ENCODE results near the gene SESN2. TPM values are rescaled to one million over a fixed set of nuclear protein-coding genes. Genes with fewer than 3 reads are reported as not detected.

SESN2 gene
- total and polyA plus RNA-seq, 2 experiments from 2014 or later = 40.2 to 50.7 TPM

DNA sequence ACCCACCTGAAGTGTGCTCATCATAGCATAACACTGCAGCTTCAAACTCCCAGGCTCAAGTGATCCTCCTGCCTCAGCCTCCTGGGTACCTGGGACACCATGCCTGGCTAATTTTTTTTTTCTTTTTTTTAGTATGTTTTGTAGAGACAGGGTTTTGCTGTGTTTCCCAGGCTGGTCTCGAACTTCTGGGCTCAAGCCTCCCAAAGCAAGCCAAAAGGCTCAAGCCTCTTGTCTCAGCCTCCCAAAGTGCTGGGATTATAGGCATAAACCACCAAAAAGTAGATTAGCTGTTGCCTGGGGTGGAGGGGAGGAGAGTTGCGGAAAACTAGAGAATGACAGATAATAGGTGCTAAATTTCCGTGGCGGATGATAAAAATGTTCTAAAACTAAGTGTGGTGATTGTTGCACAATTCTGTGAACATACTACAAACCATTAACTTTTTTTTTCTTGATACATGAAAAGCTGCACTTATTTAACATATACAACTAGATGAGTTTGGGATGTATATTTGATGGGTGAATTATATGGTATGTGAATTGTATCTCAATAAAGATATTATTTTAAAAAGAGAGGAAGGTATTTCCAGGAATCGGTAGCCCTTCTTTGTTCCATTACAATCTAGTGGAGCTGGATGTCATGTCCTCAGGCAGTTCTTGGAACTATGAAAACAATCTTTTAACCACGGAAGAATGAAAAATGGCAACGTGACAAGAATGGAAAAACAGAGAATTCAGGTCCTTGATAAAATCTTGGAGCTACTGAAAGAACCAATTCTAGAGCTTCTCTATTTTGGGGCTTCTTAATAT is 42.3 kb downstream of the SESN2 start:
- Histone ChIP-seq H3K27ac (no peak overlapping the region), H3K36me3 (replicated peaks; ENCODE audit: insufficient read depth, low read depth) (no peaks in the 10 kb centered on the region), H4K20me1 (ENCODE audit: insufficient read depth, poor library complexity, severe bottlenecking) (no peaks in the 10 kb centered on the region), H3K79me2 (no peaks in the 10 kb centered on the region), H3K4me1 (ENCODE audit: insufficient read depth) (peaks cover 9% of the 10 kb centered on the region), H3K4me2 (no peak overlapping the region), H2AFZ (no peak overlapping the region), H3K9me3 (ENCODE audit: low read depth) (no peaks in the 10 kb centered on the region), H3K9me2 (replicated peaks; ENCODE audit: insufficient read depth) (no peaks in the 10 kb centered on the region), H3K27me3 (no peaks in the 10 kb centered on the region), H3K4me3 (no peak overlapping the region)
- no peak for DNase-seq (ENCODE audit: low spot score)
- TF ChIP-seq CTCF (IDR thresholded peaks at IDR 0.05; ENCODE audit: poor library complexity) (no peak), EZH2phosphoT487 (IDR thresholded peaks at IDR 0.05; ENCODE audit: low read depth, severe bottlenecking, unreplicated experiment) (no peak), EZH2 (IDR thresholded peaks at IDR 0.05; ENCODE audit: borderline replicate concordance) (no peak)
- WGBS (ENCODE audit: low lambda C conversion rate, missing lambda C conversion rate) = 74% methylated on average over 7 of the region's 7 CpGs

DNA sequence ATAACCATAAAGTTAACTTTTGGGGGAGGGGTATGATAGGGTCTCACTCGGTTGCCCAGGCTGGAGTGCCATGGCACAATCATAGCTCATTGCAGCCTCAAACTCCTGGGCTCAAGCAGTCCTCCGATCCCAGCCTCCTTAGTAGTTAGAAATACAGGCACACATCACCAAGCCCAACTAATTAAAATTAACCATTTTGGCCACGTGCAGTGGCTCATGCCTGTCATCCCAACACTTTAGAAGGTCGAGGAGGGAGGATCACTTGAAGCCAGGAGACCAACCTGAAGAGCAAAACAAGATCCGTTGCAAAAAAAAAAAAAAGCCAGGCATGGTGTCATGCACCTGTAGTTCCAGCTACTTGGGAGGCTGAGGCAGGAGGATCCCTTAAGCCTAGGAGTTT is 42.9 kb downstream of the SESN2 start:
- no peaks in the 10 kb centered on the region for H3K36me3 ChIP-seq (replicated peaks; ENCODE audit: insufficient read depth, low read depth)

DNA sequence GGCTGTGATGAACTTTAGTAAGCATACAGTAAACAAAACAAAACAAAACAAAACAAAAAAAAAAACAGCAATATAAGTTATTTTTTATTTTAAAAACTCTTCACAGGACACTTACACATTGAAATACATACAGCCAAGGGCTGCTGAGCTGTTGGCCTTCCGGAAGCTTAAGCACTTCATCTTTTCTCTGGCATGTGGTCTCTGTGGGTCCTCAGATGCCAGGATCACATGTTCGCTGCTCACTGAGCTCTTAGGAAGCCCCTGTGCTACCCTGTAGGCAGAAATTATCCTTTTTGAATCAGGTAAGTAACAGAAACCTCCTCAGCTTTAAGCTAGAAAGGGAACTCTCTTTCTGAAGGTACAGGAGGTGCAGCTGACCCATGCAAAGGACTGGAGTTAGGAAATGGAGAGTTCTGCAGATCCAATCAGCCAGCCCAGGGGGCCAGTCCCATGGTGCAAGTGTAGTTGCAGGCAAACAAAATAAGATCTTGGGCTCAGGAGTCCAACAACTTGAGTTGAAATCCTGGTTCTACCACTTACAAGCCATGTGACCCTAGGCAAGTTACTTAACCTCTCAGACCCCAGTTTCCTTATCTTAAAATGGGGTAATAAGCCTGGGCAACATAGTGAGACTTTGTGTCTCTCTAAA is 47.1 kb downstream of the SESN2 start:
- no peak overlapping the region for H3K4me3 ChIP-seq
- H3K79me2 ChIP-seq = no peaks in the 10 kb centered on the region
- H3K9me2 ChIP-seq (replicated peaks; ENCODE audit: insufficient read depth) = no peaks in the 10 kb centered on the region
- no peaks in the 10 kb centered on the region for H3K4me1 ChIP-seq (ENCODE audit: insufficient read depth)
- no peak overlapping the region for H3K27ac ChIP-seq
- TF ChIP-seq EZH2 (IDR thresholded peaks at IDR 0.05; ENCODE audit: borderline replicate concordance) = no peak
- WGBS (ENCODE audit: low lambda C conversion rate, missing lambda C conversion rate) = 63% methylated on average over 2 of the region's 2 CpGs
- no peaks in the 10 kb centered on the region for H3K9me3 ChIP-seq (ENCODE audit: low read depth)
- no peaks in the 10 kb centered on the region for H3K36me3 ChIP-seq (replicated peaks; ENCODE audit: insufficient read depth, low read depth)
- H3K4me2 ChIP-seq = no peak overlapping the region
- DNase-seq (ENCODE audit: low spot score) = no peak
- peak overlapping the region; percentile 17 for H2AFZ ChIP-seq
- H4K20me1 ChIP-seq (ENCODE audit: insufficient read depth, poor library complexity, severe bottlenecking) = no peaks in the 10 kb centered on the region
- H3K27me3 ChIP-seq = no peaks in the 10 kb centered on the region

More for the DNA sequence above, 42.9 kb downstream of the SESN2 start:
- no peaks in the 10 kb centered on the region for H3K27me3 ChIP-seq
- DNase-seq (ENCODE audit: low spot score) = no peak
- no peaks in the 10 kb centered on the region for H4K20me1 ChIP-seq (ENCODE audit: insufficient read depth, poor library complexity, severe bottlenecking)
- no peak overlapping the region for H3K27ac ChIP-seq
- 81% methylated on average over 5 of the region's 5 CpGs for WGBS (ENCODE audit: low lambda C conversion rate, missing lambda C conversion rate)
- H3K4me1 ChIP-seq (ENCODE audit: insufficient read depth) = peaks cover 6% of the 10 kb centered on the region
- TF ChIP-seq EZH2phosphoT487 (IDR thresholded peaks at IDR 0.05; ENCODE audit: low read depth, severe bottlenecking, unreplicated experiment) (no peak), EZH2 (IDR thresholded peaks at IDR 0.05; ENCODE audit: borderline replicate concordance) (no peak)
- H3K79me2 ChIP-seq = no peaks in the 10 kb centered on the region
- no peak overlapping the region for H3K4me3 ChIP-seq
- no peaks in the 10 kb centered on the region for H3K9me3 ChIP-seq (ENCODE audit: low read depth)
- H3K4me2 ChIP-seq = no peak overlapping the region
- H3K9me2 ChIP-seq (replicated peaks; ENCODE audit: insufficient read depth) = no peaks in the 10 kb centered on the region
- H2AFZ ChIP-seq = no peak overlapping the region

GRCh38 chr1:28308750-28309149 is 49.4 kb downstream of the SESN2 start:
- Histone ChIP-seq H2AFZ (no peak overlapping the region), H3K27ac (no peak overlapping the region), H3K79me2 (no peaks in the 10 kb centered on the region), H3K27me3 (no peaks in the 10 kb centered on the region), H3K9me2 (replicated peaks; ENCODE audit: insufficient read depth) (no peaks in the 10 kb centered on the region), H3K9me3 (ENCODE audit: low read depth) (no peaks in the 10 kb centered on the region), H3K4me3 (no peak overlapping the region), H3K36me3 (replicated peaks; ENCODE audit: insufficient read depth, low read depth) (no peaks in the 10 kb centered on the region), H3K4me1 (ENCODE audit: insufficient read depth) (peaks cover 7% of the 10 kb centered on the region), H4K20me1 (ENCODE audit: insufficient read depth, poor library complexity, severe bottlenecking) (no peaks in the 10 kb centered on the region), H3K4me2 (no peak overlapping the region)
- DNase-seq (ENCODE audit: low spot score) = no peak
- WGBS (ENCODE audit: low lambda C conversion rate, missing lambda C conversion rate) = 95% methylated on average over 3 of the region's 3 CpGs
- TF ChIP-seq EZH2 (IDR thresholded peaks at IDR 0.05; ENCODE audit: borderline replicate concordance) (no peak), CTCF (IDR thresholded peaks at IDR 0.05; ENCODE audit: poor library complexity) (no peak), EZH2phosphoT487 (IDR thresholded peaks at IDR 0.05; ENCODE audit: low read depth, severe bottlenecking, unreplicated experiment) (no peak)
